GM23338 (cell line): Measurements from ENCODE around the gene RPEL1. TPM values are rescaled to one million over a fixed set of nuclear protein-coding genes. Genes with fewer than 3 reads are reported as not detected.

Source experiments
- ATAC-seq: fragments of 200-7000 bp; cut with Tn5 transposase; 3 replicates; pipeline ENCODE4 v1.9.1; 2020
- DNase-seq: peaks from one replicate; pipeline ENCODE4 v3.0.0-alpha.2; 2015; ENCODE audit warnings: low spot score
- H2AFZ ChIP-seq: fragments of 200-600 bp; sonication (generic); 2 replicates; pipeline ENCODE4 v1.8.0; 2016; ENCODE audit warnings: antibody characterized with exemption, mild to moderate bottlenecking, moderate library complexity
- H3F3A ChIP-seq: fragments of 200-600 bp; sonication (generic); replicated peaks from 2 replicates; pipeline ENCODE4 v1.8.0; 2017; ENCODE audit warnings: antibody characterized with exemption, mixed run types, low read depth
- H3K27ac ChIP-seq: fragments of 200-600 bp; sonication (generic); 2 replicates; pipeline ENCODE4 v1.6.1; 2016; ENCODE audit warnings: low read depth
- H3K27me3 ChIP-seq: fragments of 200-600 bp; sonication (generic); 2 replicates; pipeline ENCODE4 v1.8.0; 2016; ENCODE audit warnings: mild to moderate bottlenecking, mixed run types, moderate library complexity; ENCODE audit not compliant: insufficient read depth
- H3K36me3 ChIP-seq: fragments of 200-600 bp; sonication (generic); 2 replicates; pipeline ENCODE4 v1.8.0; 2016; ENCODE audit warnings: mild to moderate bottlenecking; ENCODE audit not compliant: insufficient read depth
- H3K4me1 ChIP-seq: fragments of 200-600 bp; sonication (generic); 2 replicates; pipeline ENCODE4 v1.8.0; 2016; ENCODE audit warnings: mild to moderate bottlenecking, moderate library complexity; ENCODE audit not compliant: insufficient read depth
- H3K4me2 ChIP-seq: fragments of 200-600 bp; sonication (generic); 2 replicates; pipeline ENCODE4 v1.7.1; 2017; ENCODE audit warnings: mixed run types
- H3K4me3 ChIP-seq: fragments of 200-600 bp; sonication (generic); 2 replicates; pipeline ENCODE4 v1.6.1; 2016; ENCODE audit warnings: mixed run types
- H3K79me2 ChIP-seq: fragments of 200-600 bp; sonication (generic); replicated peaks from 2 replicates; pipeline ENCODE4 v1.8.0; 2017; ENCODE audit warnings: mild to moderate bottlenecking; ENCODE audit not compliant: insufficient read depth
- H3K9me2 ChIP-seq: fragments of 200-600 bp; sonication (generic); 2 replicates; pipeline ENCODE4 v1.8.0; 2017; ENCODE audit not compliant: insufficient read depth
- H4K20me1 ChIP-seq: fragments of 200-600 bp; sonication (generic); replicated peaks from 2 replicates; pipeline ENCODE4 v1.8.0; 2017; ENCODE audit warnings: mild to moderate bottlenecking; ENCODE audit not compliant: insufficient read depth
- H3K27ac Mint-ChIP-seq: 2 replicates; pipeline ENCODE4 v1.8.0; 2020; ENCODE audit warnings: inconsistent platforms, mild to moderate bottlenecking, moderate library complexity, mixed read lengths
- H3K27me3 Mint-ChIP-seq: 3 replicates; pipeline ENCODE4 v1.8.0; 2022; ENCODE audit warnings: low read depth, mild to moderate bottlenecking, moderate library complexity, mixed read lengths, inconsistent platforms; ENCODE audit not compliant: insufficient read depth, poor library complexity
- H3K36me3 Mint-ChIP-seq: 3 replicates; pipeline ENCODE4 v1.8.0; 2021; ENCODE audit warnings: low read depth, mild to moderate bottlenecking, inconsistent platforms, moderate library complexity, mixed read lengths
- H3K4me1 Mint-ChIP-seq: 3 replicates; pipeline ENCODE4 v1.8.0; 2020; ENCODE audit warnings: mild to moderate bottlenecking, inconsistent platforms, mixed read lengths
- H3K4me3 Mint-ChIP-seq: 3 replicates; pipeline ENCODE4 v1.8.0; 2021; ENCODE audit warnings: moderate library complexity, mild to moderate bottlenecking, inconsistent platforms, mixed read lengths
- H3K9me3 Mint-ChIP-seq: 3 replicates; pipeline ENCODE4 v1.8.0; 2020; ENCODE audit warnings: moderate library complexity, mild to moderate bottlenecking, inconsistent platforms, mixed read lengths
- CREB1 ChIP-seq: fragments of 250-450 bp; sonication (Bioruptor Pico); IDR thresholded peaks from 2 replicates; pipeline ENCODE4 v1.5.0; 2020; ENCODE audit warnings: low read depth, mild to moderate bottlenecking, moderate library complexity
- CTCF ChIP-seq, 2 experiments: fragments of 200-600 bp in 1 of 2; sonication (generic) in 1 of 2; conservative IDR thresholded peaks; 2 replicates each; pipeline versions ENCODE4 v1.5.1 to v1.6.1; 2016 to 2017; ENCODE audit warnings: antibody characterized with exemption in 2 of 2, low read depth in 2 of 2, mild to moderate bottlenecking in 2 of 2, moderate library complexity in 1 of 2
- ETS1 ChIP-seq: IDR thresholded peaks from 2 replicates; pipeline ENCODE4 v1.6.1; 2016; ENCODE audit warnings: antibody characterized with exemption
- NANOG ChIP-seq: IDR thresholded peaks from 2 replicates; pipeline ENCODE4 v1.6.1; 2016; ENCODE audit warnings: antibody characterized with exemption, borderline replicate concordance
- POLR2AphosphoS5 ChIP-seq: IDR thresholded peaks from 2 replicates; pipeline ENCODE4 v1.6.1; 2016; ENCODE audit warnings: antibody characterized with exemption, low read depth
- REST ChIP-seq: IDR thresholded peaks from one replicate; pipeline ENCODE4 v1.6.1; 2018; ENCODE audit warnings: antibody characterized with exemption; ENCODE audit not compliant: unreplicated experiment
- ZNF114 ChIP-seq: fragments of 250-450 bp; sonication (Bioruptor Pico); IDR thresholded peaks from 2 replicates; pipeline ENCODE4 v1.5.0; 2020; ENCODE audit warnings: mild to moderate bottlenecking, moderate library complexity
- ZNF331 ChIP-seq: fragments of 250-450 bp; sonication (Bioruptor Pico); IDR thresholded peaks from 2 replicates; pipeline ENCODE4 v1.5.0; 2020; ENCODE audit warnings: low read depth, mild to moderate bottlenecking, moderate library complexity
- polyA plus RNA-seq: library from polyadenylated mRNA; unstranded; fragments of >200 nt; fragmentation: Nextera tagmentation; extraction: Ambion mirVana; gene quantifications from 2 replicates; pipeline ENCODE4 v1.2.1, GENCODE V29; 2016
- total RNA-seq: library from RNA; depleted of rRNA; stranded (reverse); fragments of >200 nt; shearing (Covaris generic); gene quantifications from 2 replicates; pipeline ENCODE4 v1.2.3, GENCODE V29; 2014

RPEL1 gene
- total and polyA plus RNA-seq, 2 experiments from 2014 or later, result not detected

DNA sequence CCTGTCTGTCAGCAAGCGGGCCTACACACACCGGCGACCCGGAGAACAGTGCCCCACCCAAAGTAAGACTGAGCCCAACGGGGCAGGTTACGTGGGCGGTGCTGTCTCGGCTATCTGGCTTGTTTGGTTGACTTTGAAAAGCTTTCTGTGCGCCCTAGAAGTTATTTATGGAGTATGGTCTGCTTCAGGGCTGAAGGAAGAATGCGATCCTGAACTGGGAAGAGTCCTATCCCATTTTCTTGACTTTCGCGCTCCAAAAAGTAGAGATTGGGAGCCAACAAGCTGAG lies 32.8 kb downstream of the RPEL1 start (continued):
- no peak for TF ChIP-seq ZNF331 (CRISPR knock-in tag)
- TF ChIP-seq CREB1 (CRISPR knock-in tag), result no peak
- TF ChIP-seq ZNF114, result no peak
- no peak for TF ChIP-seq NANOG
- no peak for TF ChIP-seq POLR2AphosphoS5
- TF ChIP-seq CTCF (conservative IDR thresholded peaks at IDR 0.05; ENCODE audit: low read depth in 2 of 2), result no peak
- no peak for TF ChIP-seq ETS1

DNA sequence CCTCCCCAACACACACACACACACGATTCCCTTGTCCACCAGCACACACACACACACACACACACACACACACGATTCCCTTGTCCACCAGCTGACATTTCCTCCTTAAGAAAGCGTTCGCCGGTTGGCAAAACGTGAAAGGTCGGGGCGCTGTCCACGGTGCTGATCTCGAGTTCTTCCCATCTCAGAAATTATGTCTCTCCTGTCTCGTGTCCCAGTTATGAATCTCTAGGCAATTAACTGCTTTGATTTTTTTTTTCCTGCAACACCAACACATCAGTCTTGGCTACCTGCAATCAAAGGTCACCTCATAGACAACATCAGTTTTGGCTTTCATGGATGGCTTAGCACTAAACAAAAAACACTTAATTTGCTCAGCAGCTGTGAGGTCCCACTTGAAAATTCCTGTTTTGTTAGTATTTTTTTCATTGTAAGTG lies 33.2 kb downstream of the RPEL1 start:
- peak; percentile 91 for DNase-seq
- Histone ChIP-seq H3F3A (peaks cover 27% of the 10 kb centered on the region), H3K4me1 (peaks cover 33% of the 10 kb centered on the region), H3K27me3 (peaks cover 64% of the 10 kb centered on the region), H3K4me2 (peak overlapping the region; percentile 99; the same call in 1 of the 2 replicates), H3K36me3 (no peaks in the 10 kb centered on the region), H4K20me1 (peaks cover 19% of the 10 kb centered on the region), H3K27ac (no peak overlapping the region), H3K79me2 (no peaks in the 10 kb centered on the region), H3K4me3 (peak overlapping the region; percentile 85), H3K9me2 (no peaks in the 10 kb centered on the region), H2AFZ (no peak overlapping the region)
- no peaks in the 10 kb centered on the region; the same call in 2 of the 3 replicates for H3K9me3 Mint-ChIP-seq
- no peak overlapping the region for H3K27ac Mint-ChIP-seq
- peak overlapping the region; percentile 62 for H3K4me3 Mint-ChIP-seq
- H3K27me3 Mint-ChIP-seq, result peaks cover 55% of the 10 kb centered on the region
- no peaks in the 10 kb centered on the region; the same call in 2 of the 3 replicates for H3K36me3 Mint-ChIP-seq
- peaks cover 29% of the 10 kb centered on the region for H3K4me1 Mint-ChIP-seq
- no peak for ATAC-seq
- TF ChIP-seq REST, result peak; percentile 96
- TF ChIP-seq CTCF (conservative IDR thresholded peaks at IDR 0.05; ENCODE audit: low read depth in 2 of 2), result no peak
- no peak for TF ChIP-seq ETS1
